Measurements from ENCODE around the gene SOX6.
A peak's percentile ranks its signal among the peaks of the same experiment; 100 is the strongest.

- TF ChIP-seq RFX5 (IDR thresholded peaks at IDR 0.05; ENCODE audit: low read length) (no peak), CTCF (IDR thresholded peaks at IDR 0.05) (peak; percentile 32), POLR2AphosphoS5 (IDR thresholded peaks at IDR 0.05; ENCODE audit: low read depth, low read length) (no peak), EZH2phosphoT487 (IDR thresholded peaks at IDR 0.05; ENCODE audit: borderline replicate concordance, low read depth) (no peak), TCF12 (IDR thresholded peaks at IDR 0.05) (no peak), TEAD4 (IDR thresholded peaks at IDR 0.05; ENCODE audit: borderline replicate concordance, insufficient read depth) (no peak), TAF1 (IDR thresholded peaks at IDR 0.05; ENCODE audit: borderline replicate concordance, low read depth, low read length) (no peak), EP300 (IDR thresholded peaks at IDR 0.05; ENCODE audit: borderline replicate concordance in 1 of 2, low read depth in 1 of 2, low read length in 1 of 2) (no peak), SMC3 (IDR thresholded peaks at IDR 0.05; ENCODE audit: low read depth, low read length) (no peak), MEF2A (IDR thresholded peaks at IDR 0.05; ENCODE audit: borderline replicate concordance, low read depth) (no peak), YY1 (IDR thresholded peaks at IDR 0.05; ENCODE audit: low read depth) (no peak)
Measured at GRCh38 chr11:16169541-16169940, 186.8 kb downstream of the SOX6 start.

Data from SK-N-SH (cell line).